GM12892 (cell line): Measurements from ENCODE around the gene DNAJB1.

Experiments used
- POLR2A ChIP-seq: IDR thresholded peaks from 2 replicates; pipeline ENCODE4 v1.6.1; 2011; ENCODE audit warnings: low read depth, low read length, control low read depth
- POLR2AphosphoS5 ChIP-seq: IDR thresholded peaks from 2 replicates; pipeline ENCODE4 v1.6.1; 2011; ENCODE audit warnings: low read depth, low read length, control low read depth
- TAF1 ChIP-seq: IDR thresholded peaks from 2 replicates; pipeline ENCODE4 v1.6.1; 2011; ENCODE audit warnings: low read depth, mild to moderate bottlenecking, control low read depth, low read length, borderline replicate concordance

DNA sequence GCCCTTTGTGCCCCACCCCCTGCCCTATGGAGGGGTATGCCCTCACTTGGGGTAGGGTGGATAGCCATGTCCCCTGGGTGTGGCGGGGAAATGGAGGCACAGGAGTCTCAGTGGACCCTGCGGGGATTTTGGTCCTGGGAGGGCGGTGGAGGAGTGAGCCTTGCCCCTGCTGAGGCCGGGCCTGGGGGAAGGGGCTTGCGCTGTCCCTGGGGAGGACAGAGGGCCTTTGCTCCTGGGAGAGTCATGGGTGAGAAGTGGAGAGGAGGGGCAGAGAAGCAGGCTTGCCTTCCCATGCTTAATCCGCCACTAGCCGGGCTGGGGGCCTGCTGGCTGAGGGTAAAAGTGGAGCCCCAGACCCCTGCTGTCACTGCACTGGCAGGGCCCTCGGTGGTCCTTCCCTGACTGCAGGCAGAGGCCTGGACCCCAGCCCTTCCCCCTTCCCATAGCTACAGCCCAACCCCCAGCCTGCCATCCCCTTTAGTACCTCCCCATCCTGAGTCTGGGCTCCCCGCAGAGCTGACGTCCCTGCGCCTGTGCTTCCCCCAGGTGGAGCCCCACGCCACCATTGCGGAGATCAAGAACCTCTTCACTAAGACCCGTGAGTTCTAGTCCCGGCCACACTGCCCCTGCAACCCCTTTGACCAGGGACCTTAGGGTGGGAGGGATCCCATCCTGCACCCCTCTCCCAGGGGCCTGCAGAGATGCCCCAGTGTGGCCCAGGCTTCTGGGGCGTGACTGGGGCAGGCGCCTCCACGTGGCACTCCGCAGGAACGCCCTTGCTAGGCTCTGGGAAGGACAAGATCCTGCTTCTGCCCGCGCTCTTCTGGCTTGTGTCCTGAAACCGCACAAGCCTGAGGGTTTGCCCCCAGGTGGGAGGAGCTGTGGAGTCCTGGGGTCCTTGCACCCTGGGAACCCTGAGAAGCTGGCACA, 44.7 kb upstream of the DNAJB1 start:
- no peak for TF ChIP-seq POLR2A
- no peak for TF ChIP-seq POLR2AphosphoS5
- TF ChIP-seq TAF1: no peak
